EL (cell line): ENCODE results near the gene KRT5.
"Not testable (repeated sequence)": the region's sequence is repeated elsewhere in the genome, so short reads cannot be mapped to it uniquely, and the experiment has no call there.

Experiments used
- DNase-seq: peaks from one replicate; pipeline ENCODE4 v3.0.0-alpha.2; 2016

Gene KRT5

GRCh38 chr12:52518574-52519386 is 1.4 kb downstream of the KRT5 start:
- DNase-seq, result no peak

- DNase-seq, result no peak
Observed at GRCh38 chr12:52517888-52518287, 2.3 kb downstream of the KRT5 start.

DNA sequence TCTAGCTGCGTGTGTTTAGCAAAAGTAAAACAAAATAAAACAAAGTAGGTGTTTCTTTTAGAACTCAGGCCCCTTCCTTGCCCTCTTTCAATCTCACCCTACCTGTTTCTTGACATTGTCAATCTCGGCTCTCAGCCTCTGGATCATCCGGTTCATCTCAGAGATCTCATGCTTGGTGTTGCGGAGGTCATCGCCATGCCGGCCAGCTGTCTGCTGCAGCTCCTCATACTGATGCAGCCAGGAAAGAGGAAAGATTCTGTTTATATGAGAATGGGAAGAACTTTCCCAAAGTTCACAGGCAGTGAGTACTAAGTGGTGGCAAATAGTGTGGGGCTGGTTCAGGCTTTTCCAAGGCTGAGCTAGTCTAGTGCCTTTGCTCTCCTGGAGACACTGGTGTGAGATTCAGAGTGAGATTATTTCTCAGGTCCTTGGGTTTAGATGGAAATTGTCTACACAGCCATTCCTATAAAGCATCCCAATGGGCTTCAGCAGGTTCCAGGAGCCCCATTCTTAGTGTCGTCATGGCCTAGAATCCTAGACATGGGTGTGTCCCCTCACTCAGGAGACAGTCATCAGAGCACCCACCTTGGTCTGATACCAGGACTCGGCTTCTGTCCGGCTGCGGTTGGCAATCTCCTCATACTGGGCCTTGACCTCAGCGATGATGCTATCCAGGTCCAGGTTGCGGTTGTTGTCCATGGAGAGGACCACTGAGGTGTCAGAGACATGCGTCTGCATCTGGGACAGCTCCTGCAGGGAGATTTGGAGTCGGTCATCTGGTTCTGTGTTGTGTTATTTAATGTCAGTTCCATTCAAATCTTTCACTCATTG is 3.0 kb downstream of the KRT5 start:
- DNase-seq, result no peak

GRCh38 chr12:52515927-52516831 is 4.0 kb downstream of the KRT5 start:
- no peak for DNase-seq

- no peak for DNase-seq
Observed at GRCh38 chr12:52515319-52515646, 4.9 kb downstream of the KRT5 start.

GRCh38 chr12:52514471-52515318 is 5.5 kb downstream of the KRT5 start:
- no peak for DNase-seq

DNA sequence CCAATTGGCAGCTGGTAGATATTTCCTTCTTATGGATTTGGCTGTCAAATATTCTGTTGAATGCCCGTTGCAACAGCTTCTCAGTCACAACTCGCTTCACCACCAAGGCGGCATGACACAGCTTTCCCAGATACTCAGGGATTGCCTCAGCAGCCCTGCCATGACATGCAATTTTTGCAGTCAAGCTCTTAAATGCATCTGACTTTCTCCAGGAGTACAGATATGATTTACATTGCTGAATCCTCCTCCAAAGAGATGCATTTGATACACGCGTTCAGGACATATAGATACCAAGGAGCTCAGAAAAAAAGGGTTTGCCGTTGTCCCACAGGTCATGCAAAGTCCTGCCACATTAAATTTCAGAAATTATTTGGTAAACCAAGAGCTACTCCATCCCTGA is 6.5 kb downstream of the KRT5 start:
- DNase-seq, result no peak

DNA sequence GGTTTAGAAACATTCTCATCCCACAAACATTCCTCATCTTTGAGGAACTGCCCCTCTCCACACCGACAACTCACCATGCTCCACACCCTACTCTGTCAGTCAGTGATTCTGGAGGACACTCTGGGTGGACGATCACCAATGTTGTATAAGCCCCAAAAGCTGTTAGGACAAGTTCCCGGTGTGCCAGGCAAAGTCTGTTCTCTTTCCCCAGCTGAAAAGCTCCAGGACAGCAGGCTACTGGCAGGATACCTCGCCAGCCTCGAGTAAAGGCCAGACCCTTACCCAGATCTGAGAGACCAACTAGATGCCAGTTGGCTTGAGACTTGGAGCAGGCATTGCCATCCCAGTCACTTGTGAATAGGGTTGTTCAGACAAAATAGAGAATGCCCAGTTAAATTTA is 12.0 kb downstream of the KRT5 start:
- no peak for DNase-seq

GRCh38 chr12:52506858-52507715 is 13.1 kb downstream of the KRT5 start:
- DNase-seq, result peak; percentile 59

DNA sequence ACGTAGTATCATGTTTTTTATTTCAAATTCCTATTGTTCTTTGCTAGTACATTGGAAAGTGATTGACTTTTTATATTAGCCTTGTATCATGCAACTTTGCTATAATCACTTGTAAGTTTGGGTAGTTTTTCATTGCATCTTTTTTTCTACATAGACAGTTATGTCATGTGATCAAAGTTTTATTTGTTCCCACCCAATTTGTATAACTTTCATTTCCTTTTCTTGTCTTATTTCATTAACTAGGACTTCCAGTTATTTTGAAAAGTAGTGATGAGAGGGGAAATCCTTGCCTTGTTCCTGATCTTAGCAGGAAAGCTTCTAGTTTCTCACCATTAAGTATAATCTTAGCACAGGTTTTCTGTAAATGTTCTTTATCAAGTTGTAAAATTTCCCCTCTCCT is 17.3 kb downstream of the KRT5 start:
- DNase-seq, result no peak

DNA sequence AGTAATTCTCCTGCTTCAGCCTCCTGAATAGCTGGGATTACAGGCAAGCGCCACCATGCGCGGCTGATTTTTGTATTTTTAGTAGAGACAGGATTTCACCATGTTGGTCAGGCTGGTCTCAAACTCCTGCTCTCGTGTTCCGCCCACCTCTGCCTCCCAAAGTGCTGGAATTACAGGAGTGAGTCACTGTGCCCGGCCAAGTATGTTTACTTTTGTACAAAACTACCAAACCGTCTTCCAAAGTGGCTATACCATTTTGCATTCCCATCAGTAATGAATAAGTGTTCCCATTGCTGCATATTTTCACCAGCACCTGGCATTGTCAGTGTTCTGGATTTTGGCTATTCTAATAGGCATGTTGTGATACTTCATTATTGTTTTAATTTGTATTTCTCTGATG is 18.7 kb downstream of the KRT5 start:
- peak; percentile 29 for DNase-seq

- not testable (repeated sequence) for DNase-seq
Observed at GRCh38 chr12:52500574-52500973, 19.6 kb downstream of the KRT5 start.

DNA sequence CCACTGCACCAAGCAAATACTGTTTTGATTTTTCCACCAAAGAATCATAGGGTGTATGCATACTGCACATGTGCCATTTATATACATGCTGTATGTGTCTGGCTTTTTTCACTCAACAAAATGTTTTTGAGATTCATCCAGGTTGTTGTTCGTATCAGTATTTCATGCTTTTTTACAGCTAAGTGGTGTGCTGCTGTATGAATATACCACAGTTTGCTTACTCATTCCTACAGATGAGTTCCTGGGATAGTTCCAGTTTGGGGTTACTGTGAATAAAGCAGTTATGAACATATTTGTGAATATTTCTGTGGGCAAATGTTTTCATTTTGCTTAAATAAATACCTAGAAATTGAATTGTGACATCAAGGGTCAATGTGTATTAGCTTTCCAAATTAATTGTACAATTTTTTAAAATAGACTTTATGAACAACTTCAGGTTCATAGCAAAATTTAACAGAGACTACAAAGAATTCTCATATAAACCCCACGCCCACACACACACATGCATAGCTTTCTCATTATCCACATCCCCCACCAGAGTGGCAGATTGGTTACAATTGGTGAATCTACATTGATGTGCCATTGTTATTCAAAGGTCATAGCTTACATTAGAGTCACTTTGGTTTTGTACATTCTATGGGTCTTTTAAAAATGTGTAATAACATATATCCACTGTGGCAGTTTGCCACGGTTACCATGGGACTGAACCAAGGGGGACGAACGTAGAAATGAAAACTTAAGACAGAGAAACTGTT is 20.2 kb downstream of the KRT5 start:
- DNase-seq, result peak; percentile 53

DNA sequence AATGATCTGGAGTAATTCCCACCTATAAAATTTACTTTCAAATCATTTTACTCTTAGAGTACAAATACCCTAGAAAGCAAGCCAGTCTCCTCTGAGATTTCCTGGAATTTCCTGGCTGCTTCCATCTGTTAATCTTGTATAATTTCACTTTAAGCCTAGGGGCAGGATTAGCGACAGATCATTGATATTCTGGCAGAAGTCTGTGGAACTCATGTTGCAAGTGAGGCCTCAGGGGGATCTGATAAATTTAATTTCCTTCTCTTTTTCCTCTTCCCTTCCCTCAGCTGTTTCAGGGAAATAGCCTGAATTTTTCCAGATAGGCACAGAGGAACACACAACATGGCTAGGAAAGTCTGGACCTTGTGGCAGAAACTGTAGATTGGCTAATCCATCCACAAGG is 21.2 kb downstream of the KRT5 start:
- no peak for DNase-seq

- DNase-seq, result no peak
Observed at GRCh38 chr12:52497975-52498374, 22.2 kb downstream of the KRT5 start.

DNA sequence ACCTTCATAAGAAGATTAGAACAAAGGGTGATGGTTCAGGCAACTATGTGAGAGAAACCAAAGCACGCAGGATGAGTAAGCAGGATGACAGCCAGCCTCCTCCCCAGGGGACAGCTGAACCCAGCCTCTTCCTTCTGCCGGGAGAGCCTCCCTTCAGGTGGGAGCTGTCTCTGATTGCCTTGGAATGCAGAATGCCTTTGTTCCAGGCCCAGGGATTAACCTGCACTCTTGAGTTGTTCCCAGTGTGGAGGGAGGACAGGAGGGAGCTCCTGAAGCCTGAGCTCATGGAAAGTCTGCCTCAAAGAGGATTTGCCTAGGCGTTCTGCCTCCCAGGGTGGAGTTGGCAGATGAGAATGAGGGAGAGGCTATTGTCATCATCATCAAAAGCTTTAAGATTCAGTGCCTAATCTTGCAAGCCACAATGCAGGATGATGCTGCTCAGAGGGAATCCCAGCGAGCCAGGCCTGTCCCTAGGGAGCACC is 23.6 kb downstream of the KRT5 start:
- DNase-seq, result peak; percentile 77

- DNase-seq, result no peak
Observed at GRCh38 chr12:52496054-52496453, 24.1 kb downstream of the KRT5 start.

- no peak for DNase-seq
Observed at GRCh38 chr12:52495389-52495788, 24.8 kb downstream of the KRT5 start.

- DNase-seq, result peak; percentile 59
Observed at GRCh38 chr12:52494518-52494917, 25.7 kb downstream of the KRT5 start.

- DNase-seq, result no peak
Observed at GRCh38 chr12:52494100-52494499, 26.1 kb downstream of the KRT5 start.
